ENCODE measurements around the gene HMGN3.

- TF ChIP-seq CTCF (conservative IDR thresholded peaks at IDR 0.05; ENCODE audit: low read length) (no peak), EZH2phosphoT487 (IDR thresholded peaks at IDR 0.05; ENCODE audit: borderline replicate concordance, low read depth, low read length) (no peak)
These were observed 25.7 kb downstream of the HMGN3 start for GRCh38 chr6:79208816-79209215.

Data from OCI-LY7 (cell line).